CD14-positive monocyte (primary cell): Measurements from ENCODE around the gene SLC25A1. TPM values are rescaled to one million over a fixed set of nuclear protein-coding genes. Genes with fewer than 3 reads are reported as not detected.

ENCODE experiments used
- DNase-seq, 3 donors: peaks; one replicate each; pipeline ENCODE4 v3.0.0-alpha.2; 2011 to 2022
- H2AFZ ChIP-seq: 2 replicates; pipeline ENCODE4 v1.6.0; 2012; ENCODE audit warnings: mild to moderate bottlenecking, low read depth, low read length, inconsistent platforms; ENCODE audit not compliant: insufficient read depth, poor library complexity, severe bottlenecking
- H3K27ac ChIP-seq, 2 donors: 1 replicate in 1 of 2; 2 replicates in 1 of 2; pipeline ENCODE4 v1.5.1; 2012 to 2013; ENCODE audit warnings: low read length in 2 of 2, control low read depth in 1 of 2, inconsistent platforms in 1 of 2, low read depth in 1 of 2, mild to moderate bottlenecking in 1 of 2
- H3K27me3 ChIP-seq, 2 donors: one replicate each; pipeline versions ENCODE4 v1.6.0 to v1.6.1; 2011 to 2013; ENCODE audit warnings: low read length in 2 of 2; ENCODE audit not compliant: control insufficient read depth in 2 of 2, insufficient read depth in 2 of 2
- H3K36me3 ChIP-seq, 2 donors: replicated peaks in 1 of 2; 1 replicate in 1 of 2; 2 replicates in 1 of 2; pipeline versions ENCODE4 v1.5.1 to v1.6.1; 2012 to 2013; ENCODE audit warnings: low read length in 2 of 2, control low read depth in 1 of 2, inconsistent platforms in 1 of 2, mild to moderate bottlenecking in 1 of 2; ENCODE audit not compliant: insufficient read depth in 2 of 2, control insufficient read depth in 1 of 2
- H3K4me1 ChIP-seq, 2 donors: 1 replicate in 1 of 2; 2 replicates in 1 of 2; pipeline versions ENCODE4 v1.5.1 to v1.6.1; 2012 to 2013; ENCODE audit warnings: low read length in 2 of 2, control low read depth in 1 of 2, inconsistent platforms in 1 of 2, mild to moderate bottlenecking in 1 of 2, moderate library complexity in 1 of 2; ENCODE audit not compliant: insufficient read depth in 2 of 2, control insufficient read depth in 1 of 2
- H3K4me2 ChIP-seq: replicated peaks from 2 replicates; pipeline ENCODE3; 2012; ENCODE audit warnings: low read length, moderate library complexity, mild to moderate bottlenecking; ENCODE audit not compliant: poor library complexity, severe bottlenecking; ENCODE audit errors: extremely low read depth
- H3K4me3 ChIP-seq, 3 experiments: fragments of 200-600 bp in 1 of 3; sonication (generic) in 1 of 3; replicated peaks in 1 of 3; 1 replicate in 2 of 3; 2 replicates in 1 of 3; pipeline ENCODE4 v1.5.1; 2011 to 2013; ENCODE audit warnings: low read length in 3 of 3, mild to moderate bottlenecking in 3 of 3, control low read depth in 2 of 3, low read depth in 2 of 3, inconsistent platforms in 1 of 3, moderate library complexity in 1 of 3
- H3K79me2 ChIP-seq: 2 replicates; pipeline ENCODE4 v1.6.0; 2012; ENCODE audit warnings: mild to moderate bottlenecking, control low read depth, inconsistent platforms, low read length, moderate library complexity; ENCODE audit not compliant: insufficient read depth
- H3K9ac ChIP-seq: 2 replicates; pipeline ENCODE4 v1.6.0; 2017; ENCODE audit warnings: low read length, mild to moderate bottlenecking; ENCODE audit not compliant: insufficient read depth, poor library complexity, severe bottlenecking
- H3K9me3 ChIP-seq, 2 donors: replicated peaks in 1 of 2; 1 replicate in 1 of 2; 2 replicates in 1 of 2; pipeline versions ENCODE4 v1.5.1 to v1.6.1; 2012 to 2013; ENCODE audit warnings: low read length in 2 of 2, control low read depth in 1 of 2; ENCODE audit not compliant: control insufficient read depth in 1 of 2, insufficient read depth in 1 of 2
- H4K20me1 ChIP-seq: 2 replicates; pipeline ENCODE4 v1.6.0; 2012; ENCODE audit warnings: mild to moderate bottlenecking, low read length, control low read depth, moderate library complexity; ENCODE audit not compliant: insufficient read depth
- H3K27ac Mint-ChIP-seq, 7 donors: one replicate each; pipeline ENCODE4 v1.8.0; 2020; ENCODE audit warnings: mild to moderate bottlenecking in 7 of 7, mixed read lengths in 7 of 7, moderate library complexity in 6 of 7, inconsistent platforms in 2 of 7
- H3K27me3 Mint-ChIP-seq, 3 donors: one replicate each; pipeline ENCODE4 v1.8.0; 2021 to 2022; ENCODE audit warnings: low read depth in 3 of 3, mild to moderate bottlenecking in 3 of 3, mixed read lengths in 3 of 3, moderate library complexity in 3 of 3, inconsistent platforms in 1 of 3
- H3K36me3 Mint-ChIP-seq, 2 donors: one replicate each; pipeline ENCODE4 v1.8.0; 2020; ENCODE audit warnings: mixed read lengths in 2 of 2, inconsistent platforms in 1 of 2, mild to moderate bottlenecking in 1 of 2
- H3K4me1 Mint-ChIP-seq: one replicate; pipeline ENCODE4 v1.8.0; 2020; ENCODE audit warnings: mild to moderate bottlenecking, mixed read lengths
- H3K4me3 Mint-ChIP-seq, 2 donors: one replicate each; pipeline ENCODE4 v1.8.0; 2020; ENCODE audit warnings: mild to moderate bottlenecking in 2 of 2, mixed read lengths in 2 of 2, moderate library complexity in 1 of 2
- H3K9me3 Mint-ChIP-seq, 7 donors: one replicate each; pipeline ENCODE4 v1.8.0; 2020 to 2022; ENCODE audit warnings: mixed read lengths in 7 of 7, mild to moderate bottlenecking in 6 of 7, moderate library complexity in 6 of 7, inconsistent platforms in 2 of 7
- CTCF ChIP-seq: fragments of 200-600 bp; IDR thresholded peaks from one replicate; pipeline ENCODE4 v1.8.0; 2022; ENCODE audit warnings: antibody characterized with exemption, mild to moderate bottlenecking
- WGBS: methylation state at CpG from one replicate; pipeline ENCODE4 v1.1.5; 2013; ENCODE audit warnings: missing lambda C conversion rate; ENCODE audit not compliant: insufficient coverage; 5-methylcytosine and 5-hydroxymethylcytosine counted together
- intact Hi-C, 2 donors: fragments of 100-400 bp; cut with micrococcal nuclease; formaldehyde crosslinking; loops; one replicate each; pipeline versions ENCODE4 v1.15.0 to v1.15.1; 2023
- polyA plus RNA-seq, 3 donors: library from polyadenylated mRNA; depleted of rRNA in 1 of 3; unstranded in 2 of 3; stranded (reverse) in 1 of 3; fragments of 300-500 nt in 2 of 3; fragments of >200 nt in 1 of 3; fragmentation: Illumina TruSeq in 2 of 3; gene quantifications; 1 replicate in 2 of 3; 2 replicates in 1 of 3; pipeline ENCODE4 v1.2.3, GENCODE V29; 2012 to 2021

The SLC25A1 gene
- polyA plus RNA-seq, 3 donors, result 15.2 to 37.4 (median 35.1) TPM

DNA sequence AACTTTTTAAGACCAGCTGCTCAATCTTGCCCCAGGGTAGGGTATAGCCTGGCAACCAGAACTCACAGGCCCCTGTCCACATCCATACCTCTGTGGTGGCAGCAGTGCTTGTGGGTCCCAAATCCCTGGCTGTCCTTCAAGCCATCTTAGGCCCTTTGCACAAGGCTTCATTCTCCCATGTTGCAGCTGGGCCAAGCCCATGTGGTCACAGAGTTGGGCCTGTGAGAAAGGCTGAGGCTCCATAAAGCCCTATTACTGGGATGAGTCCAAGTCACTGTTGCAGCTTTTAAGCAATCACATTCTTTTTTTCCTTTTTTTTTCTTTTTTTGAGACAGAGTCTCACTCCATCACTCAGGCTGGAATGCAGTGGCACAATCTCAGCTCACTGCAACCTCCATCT lies 47.9 kb upstream of the SLC25A1 start:
- Histone ChIP-seq H3K27ac (no peak overlapping the region), H2AFZ (no peak overlapping the region), H3K4me3 (no peak overlapping the region), H3K9me3 (no peaks in the 10 kb centered on the region), H4K20me1 (no peaks in the 10 kb centered on the region), H3K27me3 (no peaks in the 10 kb centered on the region), H3K4me1 (no peaks in the 10 kb centered on the region), H3K4me2 (no peak overlapping the region), H3K36me3 (peaks cover 95 to 100% of the 10 kb centered on the region in 2 donors), H3K9ac (no peak overlapping the region), H3K79me2 (peaks cover 10% of the 10 kb centered on the region)
- no peak for TF ChIP-seq CTCF
- H3K9me3 Mint-ChIP-seq, result no peaks in the 10 kb centered on the region
- peaks cover 0 to 1% (median 0%) of the 10 kb centered on the region in 3 donors for H3K27me3 Mint-ChIP-seq
- H3K36me3 Mint-ChIP-seq, result peaks cover 90 to 99% of the 10 kb centered on the region in 2 donors
- H3K4me3 Mint-ChIP-seq, result no peak overlapping the region
- intact Hi-C loops, result no loop called here
- no peaks in the 10 kb centered on the region for H3K4me1 Mint-ChIP-seq
- H3K27ac Mint-ChIP-seq, result no peak overlapping the region
- DNase-seq, result no peak

DNA sequence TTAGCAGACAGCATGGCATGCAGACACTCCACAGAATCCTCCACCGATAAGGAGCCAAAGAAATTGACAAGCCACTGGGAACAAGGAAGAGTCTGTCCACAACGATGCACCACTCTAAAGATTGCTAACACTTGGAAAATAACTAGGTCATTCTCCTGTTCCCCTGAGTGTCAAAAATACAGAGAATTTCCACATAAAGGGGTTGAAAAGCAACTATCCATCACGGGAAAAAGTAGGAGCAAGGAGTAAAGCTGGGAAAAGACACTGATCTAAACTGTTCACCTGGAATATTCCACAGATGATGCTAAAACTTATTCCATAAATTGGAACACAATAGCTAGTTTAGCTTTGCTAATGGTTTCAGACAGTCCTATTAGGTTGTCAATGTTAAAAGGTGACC lies 47.0 kb upstream of the SLC25A1 start:
- H3K4me3 ChIP-seq, result no peak overlapping the region
- Mint-ChIP-seq H3K36me3 (peaks cover 91 to 100% of the 10 kb centered on the region in 2 donors), H3K9me3 (no peaks in the 10 kb centered on the region), H3K4me1 (no peaks in the 10 kb centered on the region), H3K27ac (no peak overlapping the region), H3K4me3 (no peak overlapping the region), H3K27me3 (peaks cover 0 to 1% (median 0%) of the 10 kb centered on the region in 3 donors)
- H2AFZ ChIP-seq, result no peak overlapping the region
- no peak overlapping the region for H3K9ac ChIP-seq
- no peak overlapping the region for H3K4me2 ChIP-seq
- no peaks in the 10 kb centered on the region for H4K20me1 ChIP-seq
- intact Hi-C loops, result no loop called here
- no peaks in the 10 kb centered on the region for H3K4me1 ChIP-seq
- H3K27me3 ChIP-seq, result no peaks in the 10 kb centered on the region
- 100% methylated on average over 1 of the region's 3 CpGs for WGBS
- DNase-seq, result no peak
- no peak for TF ChIP-seq CTCF
- no peaks in the 10 kb centered on the region for H3K9me3 ChIP-seq
- peaks cover 4% of the 10 kb centered on the region for H3K79me2 ChIP-seq
- no peak overlapping the region for H3K27ac ChIP-seq
- peaks cover 95 to 100% of the 10 kb centered on the region in 2 donors for H3K36me3 ChIP-seq
